Panc1 (cell line): ENCODE data around the gene LANCL2. TPM values are rescaled to one million over a fixed set of nuclear protein-coding genes. Genes with fewer than 3 reads are reported as not detected.
"Not testable (repeated sequence)": the region's sequence is repeated elsewhere in the genome, so short reads cannot be mapped to it uniquely, and the experiment has no call there.

Source experiments
- ATAC-seq: fragments of 200-7000 bp; cut with Tn5 transposase; 2 replicates; pipeline ENCODE4 v1.9.1; 2020; ENCODE audit warnings: mild to moderate bottlenecking, moderate library complexity
- BruUV-seq: library from RNA; stranded (reverse); fragments of 400-500 nt; replicated peaks from 2 replicates; lab custom pipeline; 2021; lab: Mats Ljungman, UMichigan
- CTCF ChIA-PET: fragments of 300-600 bp; sonication (Branson Sonifier 250); formaldehyde crosslinking; loops from one replicate; lab custom pipeline; 2022; ENCODE audit warnings: antibody characterized with exemption; lab: Charles Lee
- POLR2A ChIA-PET: fragments of 300-600 bp; sonication (Branson Sonifier 250); formaldehyde crosslinking; loops from one replicate; lab custom pipeline; 2022; ENCODE audit warnings: antibody characterized with exemption; lab: Charles Lee
- DNase-seq: peaks from one replicate; pipeline ENCODE4 v3.0.0-alpha.2; 2010; ENCODE audit warnings: low read depth, low spot score
- H3K27ac ChIP-seq: 2 replicates; pipeline ENCODE4 v1.5.1; 2011; ENCODE audit warnings: mild to moderate bottlenecking, low read length, inconsistent platforms
- H3K27me3 ChIP-seq: fragments of 200-500 bp; sonication (Bioruptor generic); 2 replicates; pipeline ENCODE4 v1.6.0; 2014; ENCODE audit warnings: low read length, inconsistent platforms; ENCODE audit not compliant: control insufficient read depth, insufficient read depth
- H3K36me3 ChIP-seq: fragments of 200-500 bp; sonication (Bioruptor generic); 2 replicates; pipeline ENCODE4 v1.5.1; 2014; ENCODE audit warnings: inconsistent platforms, mild to moderate bottlenecking, low read length, moderate library complexity; ENCODE audit not compliant: control insufficient read depth, insufficient read depth
- H3K4me1 ChIP-seq: 2 replicates; pipeline ENCODE4 v1.5.1; 2011; ENCODE audit warnings: inconsistent platforms, mild to moderate bottlenecking, low read length, moderate library complexity; ENCODE audit not compliant: control insufficient read depth, insufficient read depth
- H3K4me3 ChIP-seq, 2 experiments: 2 replicates each; pipeline ENCODE4 v1.5.1; 2011 to 2012; ENCODE audit warnings: low read depth in 2 of 2, low read length in 2 of 2, mild to moderate bottlenecking in 2 of 2, inconsistent platforms in 1 of 2, moderate library complexity in 1 of 2
- H3K9me3 ChIP-seq: fragments of 200-500 bp; sonication (Bioruptor generic); 2 replicates; pipeline ENCODE4 v1.5.1; 2014; ENCODE audit warnings: low read depth, mild to moderate bottlenecking, inconsistent platforms, low read length, moderate library complexity; ENCODE audit not compliant: control insufficient read depth, insufficient read depth
- CTCF ChIP-seq: fragments of 450-650 bp; IDR thresholded peaks from 2 replicates; pipeline ENCODE4 v1.5.1; 2017; ENCODE audit warnings: mild to moderate bottlenecking
- REST ChIP-seq, 2 experiments: IDR thresholded peaks; 2 replicates each; pipeline ENCODE4 v1.6.1; 2011 to 2012; ENCODE audit warnings: low read depth in 2 of 2, control low read depth in 1 of 2, low read length in 1 of 2, mild to moderate bottlenecking in 1 of 2, moderate library complexity in 1 of 2; ENCODE audit not compliant: insufficient read depth in 1 of 2
- SIN3A ChIP-seq: IDR thresholded peaks from 2 replicates; pipeline ENCODE4 v1.6.1; 2012; ENCODE audit warnings: low read depth, mild to moderate bottlenecking, low read length, moderate library complexity, borderline replicate concordance; ENCODE audit not compliant: insufficient read depth
- TCF7L2 ChIP-seq: IDR thresholded peaks from 2 replicates; pipeline ENCODE4 v1.6.1; 2011; ENCODE audit warnings: mild to moderate bottlenecking, low read depth, low read length, inconsistent platforms
- in situ Hi-C: cut with HindIII; loops from 2 replicates; pipeline ENCODE4 v1.10.0; 2016; ENCODE audit warnings: low sequenced_read_pairs, low pct_unique_long_range_greater_than_20kb
- intact Hi-C: fragments of 100-400 bp; cut with micrococcal nuclease; formaldehyde crosslinking; loops from one replicate; pipeline ENCODE4 v1.10.0; 2022; ENCODE audit not compliant: unreplicated experiment
- total RNA-seq: library from RNA; stranded (reverse); gene quantifications from one replicate; pipeline ENCODE4 v1.2.1, GENCODE V29; 2021; ENCODE audit not compliant: unreplicated experiment

LANCL2 gene
- total RNA-seq, 1 experiment from 2014 or later = 30.6 TPM

- intact Hi-C loops (loop anchor here (1.0 kb wide), 1 partner anchor 135 kb away; no protein-coding TSS in a partner anchor), in situ Hi-C loops (no loop called here)
- BruUV-seq = no TSS peak
- Histone ChIP-seq H3K4me1 (peaks cover 3% of the 10 kb centered on the region), H3K36me3 (no peaks in the 10 kb centered on the region), H3K9me3 (no peaks in the 10 kb centered on the region), H3K4me3 (no peak overlapping the region), H3K27ac (no peak overlapping the region), H3K27me3 (no peaks in the 10 kb centered on the region)
- POLR2A ChIA-PET = interaction anchor here (0.6 to 0.8 kb wide), 2 partner anchors 9 to 36 kb away, joined by 3 to 9 read pairs; no protein-coding TSS in a partner anchor
- no peak for TF ChIP-seq REST (IDR thresholded peaks at IDR 0.05; ENCODE audit: insufficient read depth in 1 of 2, low read depth in 2 of 2, low read length in 1 of 2)
- TF ChIP-seq SIN3A = no peak
- peak; percentile 92 for TF ChIP-seq CTCF
- CTCF ChIA-PET = interaction anchor here (0.6 to 1.5 kb wide), 11 partner anchors 54 to 802 kb away, joined by 4 to 16 read pairs (median 7); no protein-coding TSS in a partner anchor
- ATAC-seq = peak; percentile 95
- DNase-seq = peak; percentile 65
Observed at GRCh38 chr7:55415173-55415778, 50.1 kb downstream of the LANCL2 start.

- H3K9me3 ChIP-seq, ATAC-seq, H3K4me3 ChIP-seq, H3K36me3 ChIP-seq, H3K27ac ChIP-seq, H3K27me3 ChIP-seq, H3K4me1 ChIP-seq, intact Hi-C loops, DNase-seq, BruUV-seq, in situ Hi-C loops, CTCF ChIA-PET: not testable (repeated sequence)
- POLR2A ChIA-PET = interaction anchor here (0.7 kb wide), 1 partner anchor 29 kb away, joined by 7 read pairs; no protein-coding TSS in a partner anchor
Observed at GRCh38 chr7:55417456-55417855, 52.3 kb downstream of the LANCL2 start.

- BruUV-seq = no TSS peak
- H3K9me3 ChIP-seq = no peaks in the 10 kb centered on the region
- no peak for DNase-seq
- no peak overlapping the region for H3K27ac ChIP-seq
- H3K4me1 ChIP-seq = peaks cover 9% of the 10 kb centered on the region
- in situ Hi-C loops = no loop called here
- no peak overlapping the region for H3K4me3 ChIP-seq
- POLR2A ChIA-PET = interaction anchor here (0.5 to 0.7 kb wide), 2 partner anchors 12 to 24 kb away, joined by 6 to 14 read pairs; no protein-coding TSS in a partner anchor
- CTCF ChIA-PET = no interaction called here
- peak; percentile 80; the same call in 1 of the 2 replicates for ATAC-seq
- H3K27me3 ChIP-seq = no peaks in the 10 kb centered on the region
- no peak for TF ChIP-seq REST (IDR thresholded peaks at IDR 0.05; ENCODE audit: insufficient read depth in 1 of 2, low read depth in 2 of 2, low read length in 1 of 2)
- TF ChIP-seq TCF7L2 = peak; percentile 75
- H3K36me3 ChIP-seq = no peaks in the 10 kb centered on the region
- intact Hi-C loops = no loop called here
Observed at GRCh38 chr7:55420530-55420929, 55.4 kb downstream of the LANCL2 start.
